NCI-H1694 treated with DMSO at 0.1 percent for 48 hours (cell line): ENCODE measurements around the gene FRY.

Source experiments
- DNase-seq: peaks from one replicate; lab custom pipeline; 2025; lab: John Stamatoyannopoulos, UW

FRY gene

GRCh38 chr13:32135056-32135390, 103.4 kb downstream of the FRY start:
- no peak for DNase-seq

- DNase-seq = no peak
Observed at GRCh38 chr13:32135655-32136054, 104.1 kb downstream of the FRY start.

GRCh38 chr13:32136061-32136460, 104.5 kb downstream of the FRY start:
- no peak for DNase-seq

GRCh38 chr13:32136716-32137115, 105.1 kb downstream of the FRY start:
- DNase-seq = no peak

- no peak for DNase-seq
Observed at GRCh38 chr13:32139251-32139650, 107.7 kb downstream of the FRY start.

GRCh38 chr13:32140109-32140508, 108.5 kb downstream of the FRY start:
- no peak for DNase-seq

- DNase-seq = no peak
Observed at GRCh38 chr13:32141462-32141861, 109.9 kb downstream of the FRY start.

- no peak for DNase-seq
Observed at GRCh38 chr13:32142115-32142514, 110.5 kb downstream of the FRY start.

GRCh38 chr13:32142956-32143375, 111.4 kb downstream of the FRY start:
- DNase-seq = no peak

- DNase-seq = no peak
Observed at GRCh38 chr13:32147193-32147592, 115.6 kb downstream of the FRY start.

- DNase-seq = no peak
Observed at GRCh38 chr13:32147976-32148375, 116.4 kb downstream of the FRY start.

GRCh38 chr13:32150239-32150638, 118.7 kb downstream of the FRY start:
- no peak for DNase-seq

GRCh38 chr13:32150794-32151193, 119.2 kb downstream of the FRY start:
- DNase-seq = no peak

GRCh38 chr13:32151240-32151639, 119.7 kb downstream of the FRY start:
- DNase-seq = no peak

- DNase-seq = no peak
Observed at GRCh38 chr13:32153056-32153455, 121.5 kb downstream of the FRY start.

GRCh38 chr13:32159137-32159869, 127.7 kb downstream of the FRY start:
- no peak for DNase-seq

GRCh38 chr13:32162395-32163005, 130.9 kb downstream of the FRY start:
- no peak for DNase-seq

GRCh38 chr13:32164622-32165268, 133.2 kb downstream of the FRY start:
- peak; percentile 78 for DNase-seq

GRCh38 chr13:32165796-32166195, 134.2 kb downstream of the FRY start:
- DNase-seq = no peak

GRCh38 chr13:32168131-32168530, 136.6 kb downstream of the FRY start:
- DNase-seq = no peak

- no peak for DNase-seq
Observed at GRCh38 chr13:32170841-32171240, 139.3 kb downstream of the FRY start.

- no peak for DNase-seq
Observed at GRCh38 chr13:32173881-32174280, 142.3 kb downstream of the FRY start.

- no peak for DNase-seq
Observed at GRCh38 chr13:32174366-32174765, 142.8 kb downstream of the FRY start.
